Measurements from ENCODE around the gene IL12RB2.

Gene IL12RB2

GRCh38 chr1:67313934-67314671 lies 6.4 kb downstream of the IL12RB2 start:
- DNase-seq: no peak

DNA sequence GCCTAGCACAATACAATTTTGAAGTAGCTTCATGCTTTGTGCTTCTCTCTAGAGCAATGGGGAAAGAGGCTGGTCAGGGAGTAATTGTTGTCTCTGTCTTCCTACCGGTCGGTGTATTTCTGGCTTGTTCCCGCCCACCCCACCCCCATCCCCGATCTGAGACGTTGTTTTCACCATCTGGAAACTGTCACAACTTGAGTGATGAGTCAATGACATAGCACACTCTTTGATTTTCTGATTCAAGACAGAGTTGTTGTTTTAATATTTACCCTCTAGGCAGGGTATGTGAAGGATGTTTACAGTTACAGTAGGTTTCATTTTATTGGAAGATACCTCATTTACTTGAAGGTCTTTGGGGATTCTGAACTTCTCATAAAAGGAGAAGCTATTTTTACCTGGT lies 7.0 kb downstream of the IL12RB2 start:
- no peak for DNase-seq

DNA sequence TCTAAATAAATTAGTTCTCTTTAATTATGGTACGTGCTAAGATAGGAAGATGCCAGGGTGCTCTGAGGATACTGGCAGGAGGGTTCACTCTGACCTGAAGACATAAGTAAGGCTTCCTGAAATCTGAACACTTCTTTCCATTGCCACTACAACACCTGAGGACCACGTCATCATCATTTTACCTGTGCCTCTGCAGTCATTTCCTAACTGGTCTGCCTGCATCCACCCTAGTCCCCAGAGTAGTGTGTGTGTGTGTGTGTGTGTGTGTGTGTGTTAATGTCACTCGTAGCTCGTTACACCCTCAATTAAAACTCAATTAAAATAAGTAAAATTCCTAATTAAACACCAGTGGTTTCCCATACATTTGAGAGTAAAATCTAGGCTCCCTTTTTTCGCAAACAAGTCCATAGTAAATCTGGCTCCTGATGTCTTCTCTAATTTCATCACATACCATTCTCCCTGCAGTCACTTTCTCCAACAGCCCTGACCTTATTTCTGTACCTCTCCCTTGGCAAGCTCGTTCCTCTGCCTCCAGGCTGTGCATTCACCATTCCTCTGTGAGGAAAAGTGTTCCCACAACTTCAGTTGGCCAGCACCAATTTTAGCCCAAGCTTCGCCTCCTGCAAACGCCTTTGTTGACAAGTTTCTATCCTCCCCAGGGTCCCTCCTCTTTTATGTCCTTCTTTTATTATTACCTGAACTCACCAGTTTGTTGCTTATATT lies 8.7 kb downstream of the IL12RB2 start:
- DNase-seq: no peak

GRCh38 chr1:67316918-67317317 lies 9.2 kb downstream of the IL12RB2 start:
- no peak for DNase-seq

- no peak for DNase-seq
These were observed 10.1 kb downstream of the IL12RB2 start for GRCh38 chr1:67317803-67318202.

GRCh38 chr1:67322442-67322841 lies 14.8 kb downstream of the IL12RB2 start:
- no peak for DNase-seq

GRCh38 chr1:67323087-67323486 lies 15.4 kb downstream of the IL12RB2 start:
- DNase-seq: no peak

DNA sequence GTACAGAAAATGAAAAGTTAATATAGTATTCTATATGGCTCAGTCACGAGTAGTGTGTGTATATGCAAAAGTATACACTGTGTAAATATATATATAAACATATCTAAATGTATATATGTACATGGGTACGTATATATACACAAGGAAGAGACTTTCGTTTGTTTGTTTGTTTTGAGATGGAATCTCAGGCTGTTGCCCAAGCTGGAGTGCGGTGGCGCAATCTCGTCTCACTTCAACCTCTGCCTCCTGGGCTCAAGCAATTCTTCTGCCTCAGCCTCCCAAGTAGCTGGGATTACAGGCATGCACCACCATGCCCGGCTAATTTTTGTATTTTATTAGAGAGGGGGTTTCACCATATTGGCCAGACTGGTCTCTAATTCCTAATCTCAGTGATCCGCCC lies 16.4 kb downstream of the IL12RB2 start:
- DNase-seq: no peak

GRCh38 chr1:67327864-67328466 lies 20.3 kb downstream of the IL12RB2 start:
- no peak for DNase-seq

GRCh38 chr1:67332653-67333529 lies 25.2 kb downstream of the IL12RB2 start:
- no peak for DNase-seq

DNA sequence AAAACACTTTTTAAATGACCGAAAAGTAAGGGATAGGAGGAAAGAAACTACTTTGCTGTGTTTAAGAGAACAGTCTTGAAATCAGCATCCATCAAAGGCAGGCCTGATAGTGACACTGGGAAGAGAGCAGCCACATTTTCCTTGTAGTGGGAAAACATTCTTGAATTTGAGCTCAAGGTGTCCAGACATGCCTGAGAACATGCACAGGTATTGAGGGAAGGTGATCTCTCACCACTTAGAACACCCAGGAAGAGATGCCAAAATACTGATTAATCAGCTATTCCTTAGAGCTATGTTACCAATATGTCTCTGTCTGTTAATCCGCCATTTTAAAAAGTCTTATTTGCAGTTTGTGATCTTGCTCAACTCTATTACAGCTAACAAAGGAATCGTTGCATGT lies 25.9 kb downstream of the IL12RB2 start:
- DNase-seq: no peak

GRCh38 chr1:67335411-67335810 lies 27.7 kb downstream of the IL12RB2 start:
- DNase-seq: no peak

DNA sequence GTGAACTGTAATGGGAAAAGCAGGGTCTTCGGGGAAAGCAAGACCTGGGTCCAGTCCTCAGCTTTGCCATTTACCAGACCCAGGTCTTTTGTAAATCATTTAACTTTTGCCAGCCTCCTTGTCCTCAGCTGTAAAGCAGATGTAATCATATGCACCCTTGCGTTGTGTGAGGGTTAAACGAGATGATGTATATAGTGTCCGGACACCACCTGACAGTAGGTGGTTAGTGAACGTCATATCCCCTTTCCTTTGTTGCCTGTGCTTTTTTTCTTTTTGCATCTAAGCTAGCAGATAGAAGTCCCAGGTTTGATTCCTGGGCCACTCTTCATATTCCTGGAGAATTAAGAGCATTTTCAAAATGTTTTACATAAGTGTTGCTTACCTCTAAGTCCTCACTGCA lies 28.5 kb downstream of the IL12RB2 start:
- DNase-seq: no peak

DNA sequence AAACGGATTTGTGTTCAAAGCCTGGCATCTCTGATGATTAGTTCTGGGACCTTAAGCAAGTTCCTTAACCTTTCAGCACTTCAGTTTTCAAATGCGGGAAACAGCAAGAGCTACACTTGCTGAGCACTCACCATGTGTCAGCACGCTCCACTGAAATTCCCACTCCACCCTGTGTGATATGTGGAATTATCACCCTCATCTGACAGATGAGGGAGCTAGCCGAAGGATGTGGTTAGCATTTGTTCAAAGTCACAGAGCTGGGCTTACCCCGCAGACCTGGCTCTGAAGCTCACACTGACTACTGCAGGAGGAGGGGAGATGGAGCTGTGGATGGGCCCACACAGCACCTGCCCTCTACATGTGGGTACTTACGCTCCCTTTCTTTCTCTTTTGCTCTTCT lies 29.1 kb downstream of the IL12RB2 start:
- no peak for DNase-seq

DNA sequence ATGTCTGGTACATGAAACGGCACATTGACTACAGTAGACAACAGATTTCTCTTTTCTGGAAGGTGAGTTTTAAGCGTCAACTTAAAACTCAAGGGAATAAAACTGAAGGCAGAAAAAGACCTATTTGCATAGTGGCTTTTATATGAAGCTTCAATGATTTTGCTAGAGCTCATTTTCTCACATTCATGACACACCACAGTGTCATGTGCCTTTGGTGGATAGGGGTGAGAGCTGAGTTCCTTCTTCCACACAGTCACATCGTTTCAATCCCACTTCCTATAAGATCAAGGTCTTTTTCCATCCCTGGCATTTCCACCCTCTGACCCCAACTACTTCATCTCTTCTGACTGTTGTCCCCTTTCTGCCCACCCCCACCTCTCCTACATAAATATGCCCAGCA lies 31.0 kb downstream of the IL12RB2 start:
- peak in 1 of 2 experiments; percentile 1 for DNase-seq

GRCh38 chr1:67339623-67340343 lies 32.1 kb downstream of the IL12RB2 start:
- peak; percentile 16 to 25 for DNase-seq

GRCh38 chr1:67342076-67342890 lies 34.6 kb downstream of the IL12RB2 start:
- DNase-seq: no peak

DNA sequence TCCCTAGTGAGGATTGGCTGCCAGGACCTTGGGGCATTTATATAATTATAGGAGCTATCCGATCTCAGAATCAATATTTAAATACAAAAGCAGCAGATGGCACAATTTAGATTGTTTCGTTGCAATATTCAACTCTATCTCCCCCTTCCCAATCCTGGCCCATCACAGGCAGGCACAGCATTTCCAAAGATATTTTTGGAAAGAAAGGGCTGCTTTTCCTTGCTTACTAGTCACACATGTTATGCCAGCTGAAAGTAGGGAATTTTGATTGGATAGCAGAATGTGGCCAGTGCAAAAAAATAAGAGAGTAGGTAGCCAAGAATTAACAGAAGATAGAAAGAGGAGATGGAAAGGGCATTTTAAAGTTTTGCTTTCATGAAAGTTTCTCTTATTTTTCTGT lies 37.9 kb downstream of the IL12RB2 start:
- DNase-seq: no peak

DNA sequence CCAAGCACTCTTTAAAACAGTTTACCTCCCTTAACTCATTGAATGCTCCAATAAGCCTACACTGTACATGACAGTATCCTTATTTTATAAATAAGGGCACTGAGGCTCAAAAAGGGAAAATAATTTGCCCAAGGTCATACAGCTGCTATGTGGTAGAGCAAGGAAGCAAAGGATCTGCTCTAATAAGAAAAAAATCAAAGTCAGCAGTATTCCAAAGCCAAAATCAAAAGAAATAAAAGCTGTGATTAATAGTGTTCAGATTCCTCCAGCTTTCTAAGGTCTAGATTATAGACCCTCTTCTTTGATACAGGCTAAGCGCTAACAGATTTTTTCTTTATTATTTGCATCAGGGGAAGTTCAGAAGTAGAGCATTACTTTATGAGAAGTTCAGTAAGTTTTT lies 39.3 kb downstream of the IL12RB2 start:
- no peak for DNase-seq

GRCh38 chr1:67347688-67348472 lies 40.2 kb downstream of the IL12RB2 start:
- DNase-seq: peak; percentile 52 to 79
